ENCODE results near the gene TIMM29.

- TF ChIP-seq, protein P1, sequence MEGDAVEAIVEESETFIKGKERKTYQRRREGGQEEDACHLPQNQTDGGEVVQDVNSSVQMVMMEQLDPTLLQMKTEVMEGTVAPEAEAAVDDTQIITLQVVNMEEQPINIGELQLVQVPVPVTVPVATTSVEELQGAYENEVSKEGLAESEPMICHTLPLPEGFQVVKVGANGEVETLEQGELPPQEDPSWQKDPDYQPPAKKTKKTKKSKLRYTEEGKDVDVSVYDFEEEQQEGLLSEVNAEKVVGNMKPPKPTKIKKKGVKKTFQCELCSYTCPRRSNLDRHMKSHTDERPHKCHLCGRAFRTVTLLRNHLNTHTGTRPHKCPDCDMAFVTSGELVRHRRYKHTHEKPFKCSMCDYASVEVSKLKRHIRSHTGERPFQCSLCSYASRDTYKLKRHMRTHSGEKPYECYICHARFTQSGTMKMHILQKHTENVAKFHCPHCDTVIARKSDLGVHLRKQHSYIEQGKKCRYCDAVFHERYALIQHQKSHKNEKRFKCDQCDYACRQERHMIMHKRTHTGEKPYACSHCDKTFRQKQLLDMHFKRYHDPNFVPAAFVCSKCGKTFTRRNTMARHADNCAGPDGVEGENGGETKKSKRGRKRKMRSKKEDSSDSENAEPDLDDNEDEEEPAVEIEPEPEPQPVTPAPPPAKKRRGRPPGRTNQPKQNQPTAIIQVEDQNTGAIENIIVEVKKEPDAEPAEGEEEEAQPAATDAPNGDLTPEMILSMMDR (IDR thresholded peaks at IDR 0.05) = no peak
- TF ChIP-seq EZH2 (IDR thresholded peaks at IDR 0.05; ENCODE audit: borderline replicate concordance, insufficient read depth, low read depth, low read length, poor library complexity, severe bottlenecking) = no peak
Measured at GRCh38 chr19:10946958-10947657, 18.5 kb downstream of the TIMM29 start.

Data from B cell (primary cell).